KBM-7 (cell line): Measurements from ENCODE around the gene KPTN.
A peak's percentile ranks its signal among the peaks of the same experiment; 100 is the strongest.

ENCODE experiments used
- DNase-seq: peaks from one replicate; pipeline ENCODE4 v3.0.0-alpha.2; 2015
- in situ Hi-C: fragments of 300-500 bp; cut with MboI; formaldehyde crosslinking; loops from 2 replicates; pipeline ENCODE4 v1.14.3; 2020; ENCODE audit warnings: low sequenced_read_pairs, low pct_unique_long_range_greater_than_20kb, mixed read lengths

The KPTN gene

GRCh38 chr19:47473336-47473735 is 10.7 kb downstream of the KPTN start:
- DNase-seq = no peak
- in situ Hi-C loops = no loop called here

- in situ Hi-C loops = no loop called here
- peak; percentile 83 for DNase-seq
These were observed 12.1 kb downstream of the KPTN start, which contains the start of gene SLC8A2 for GRCh38 chr19:47471733-47472457. Gene SLC8A2, minus strand, starts transcription at chr19:47471893. Its CDS starts 5,490 bp downstream, at chr19:47466403.

- no peak for DNase-seq
- in situ Hi-C loops = no loop called here
These were observed 12.7 kb downstream of the KPTN start for GRCh38 chr19:47471381-47471732.

- in situ Hi-C loops = no loop called here
- no peak for DNase-seq
These were observed 13.4 kb downstream of the KPTN start for GRCh38 chr19:47470447-47471195.

- DNase-seq = no peak
- in situ Hi-C loops = no loop called here
These were observed 14.3 kb downstream of the KPTN start for GRCh38 chr19:47469719-47470118.

- DNase-seq = no peak
- in situ Hi-C loops = no loop called here
These were observed 14.7 kb downstream of the KPTN start for GRCh38 chr19:47469363-47469700.

- no peak for DNase-seq
- in situ Hi-C loops = no loop called here
These were observed 16.1 kb downstream of the KPTN start for GRCh38 chr19:47467914-47468313.

- in situ Hi-C loops = no loop called here
- DNase-seq = no peak
These were observed 18.1 kb downstream of the KPTN start for GRCh38 chr19:47465957-47466356.

GRCh38 chr19:47464675-47465419 is 19.2 kb downstream of the KPTN start:
- DNase-seq = no peak
- in situ Hi-C loops = no loop called here

- no peak for DNase-seq
- in situ Hi-C loops = no loop called here
These were observed 22.1 kb downstream of the KPTN start for GRCh38 chr19:47461876-47462275.

GRCh38 chr19:47459477-47459876 is 24.5 kb downstream of the KPTN start:
- no peak for DNase-seq
- in situ Hi-C loops = no loop called here

GRCh38 chr19:47458672-47459071 is 25.3 kb downstream of the KPTN start:
- in situ Hi-C loops = no loop called here
- DNase-seq = no peak

GRCh38 chr19:47456721-47457474 is 27.1 kb downstream of the KPTN start:
- in situ Hi-C loops = no loop called here
- DNase-seq = no peak

- no peak for DNase-seq
- in situ Hi-C loops = no loop called here
These were observed 33.5 kb downstream of the KPTN start for GRCh38 chr19:47450478-47450877.

GRCh38 chr19:47448360-47448727 is 35.7 kb downstream of the KPTN start:
- DNase-seq = no peak
- in situ Hi-C loops = no loop called here

- peak; percentile 86 for DNase-seq
- in situ Hi-C loops = no loop called here
These were observed 36.3 kb downstream of the KPTN start for GRCh38 chr19:47447470-47448359.

- DNase-seq = peak; percentile 84
- in situ Hi-C loops = no loop called here
These were observed 37.2 kb downstream of the KPTN start for GRCh38 chr19:47446534-47447469.
